HG03354 (cell line): Measurements from ENCODE around the gene ANKMY1.

Source experiments
- ATAC-seq: cut with Tn5 transposase; IDR thresholded peaks from one replicate; pipeline ENCODE4 v1.9.1; 2021; ENCODE audit warnings: mild to moderate bottlenecking; ENCODE audit not compliant: unreplicated experiment, poor library complexity, severe bottlenecking

The ANKMY1 gene

GRCh38 chr2:240595381-240596079 lies 37.7 kb upstream of the ANKMY1 start:
- no peak for ATAC-seq

GRCh38 chr2:240594511-240595380 lies 37.0 kb upstream of the ANKMY1 start:
- ATAC-seq = no peak

GRCh38 chr2:240593703-240594451 lies 36.1 kb upstream of the ANKMY1 start:
- ATAC-seq = no peak

GRCh38 chr2:240593026-240593702 lies 35.4 kb upstream of the ANKMY1 start:
- ATAC-seq = no peak

- ATAC-seq = no peak
Observed at GRCh38 chr2:240591784-240592183, 34.0 kb upstream of the ANKMY1 start.

- no peak for ATAC-seq
Observed at GRCh38 chr2:240591226-240591625, 33.4 kb upstream of the ANKMY1 start.

- no peak for ATAC-seq
Observed at GRCh38 chr2:240590681-240591111, 32.9 kb upstream of the ANKMY1 start.

- ATAC-seq = no peak
Observed at GRCh38 chr2:240589850-240590525, 32.2 kb upstream of the ANKMY1 start.

GRCh38 chr2:240589375-240589774 lies 31.6 kb upstream of the ANKMY1 start:
- no peak for ATAC-seq

GRCh38 chr2:240588669-240589068 lies 30.9 kb upstream of the ANKMY1 start:
- ATAC-seq = no peak

GRCh38 chr2:240588006-240588655 lies 30.3 kb upstream of the ANKMY1 start:
- ATAC-seq = no peak

GRCh38 chr2:240586919-240587800 lies 29.4 kb upstream of the ANKMY1 start:
- peak; percentile 4 for ATAC-seq

GRCh38 chr2:240586198-240586918 lies 28.6 kb upstream of the ANKMY1 start, which contains the start of gene CAPN10:
Gene CAPN10 (plus strand): TSS chr2:240586734. CDS start chr2:240586912, 178 bp downstream.
- ATAC-seq = peak; percentile 68

GRCh38 chr2:240585681-240586197 lies 28.0 kb upstream of the ANKMY1 start:
- ATAC-seq = no peak

GRCh38 chr2:240585101-240585500 lies 27.3 kb upstream of the ANKMY1 start:
- ATAC-seq = peak; percentile 40

- ATAC-seq = peak; percentile 54
Observed at GRCh38 chr2:240584486-240585031, 26.8 kb upstream of the ANKMY1 start.

- no peak for ATAC-seq
Observed at GRCh38 chr2:240583774-240584173, 26.0 kb upstream of the ANKMY1 start.
